Astrocyte (in vitro differentiated cells and primary cell): Measurements from ENCODE around the gene TLCD5. TPM values are rescaled to one million over a fixed set of nuclear protein-coding genes. Genes with fewer than 3 reads are reported as not detected.

Experiments
- DNase-seq: peaks from one replicate; pipeline ENCODE4 v3.0.0-alpha.2; 2010; ENCODE audit warnings: low read depth
- FAIRE-seq: peaks from 2 replicates; lab custom pipeline; 2011; peaks lifted over from hg19 to GRCh38; lab: Jason Lieb, UNC
- H2AFZ ChIP-seq: 2 replicates; pipeline ENCODE4 v1.6.0; 2012; ENCODE audit warnings: low read depth, low read length, inconsistent platforms
- H3K27ac ChIP-seq: 2 replicates; pipeline ENCODE4 v1.5.1; 2011; ENCODE audit warnings: low read depth, low read length, inconsistent platforms
- H3K27me3 ChIP-seq: 2 replicates; pipeline ENCODE4 v1.6.0; 2011; ENCODE audit warnings: low read length, inconsistent platforms; ENCODE audit not compliant: insufficient read depth
- H3K36me3 ChIP-seq: 2 replicates; pipeline ENCODE4 v1.5.1; 2011; ENCODE audit warnings: low read length, inconsistent platforms; ENCODE audit not compliant: insufficient read depth
- H3K4me1 ChIP-seq: 2 replicates; pipeline ENCODE4 v1.5.1; 2011; ENCODE audit warnings: low read length, inconsistent platforms; ENCODE audit not compliant: insufficient read depth
- H3K4me2 ChIP-seq: 2 replicates; pipeline ENCODE4 v1.6.0; 2012; ENCODE audit warnings: low read length, inconsistent platforms
- H3K4me3 ChIP-seq: 2 replicates; pipeline ENCODE4 v1.5.1; 2011; ENCODE audit warnings: low read depth, mild to moderate bottlenecking, low read length, inconsistent platforms; ENCODE audit not compliant: insufficient read depth
- H3K79me2 ChIP-seq: 2 replicates; pipeline ENCODE4 v1.6.0; 2012; ENCODE audit warnings: mild to moderate bottlenecking, low read length, inconsistent platforms; ENCODE audit not compliant: insufficient read depth
- H3K9ac ChIP-seq: 2 replicates; pipeline ENCODE4 v1.6.0; 2012; ENCODE audit warnings: mild to moderate bottlenecking, low read length, inconsistent platforms
- H3K9me3 ChIP-seq: 2 replicates; pipeline ENCODE4 v1.5.1; 2012; ENCODE audit warnings: low read depth, mild to moderate bottlenecking, low read length, inconsistent platforms; ENCODE audit not compliant: insufficient read depth
- H4K20me1 ChIP-seq: 2 replicates; pipeline ENCODE4 v1.6.0; 2012; ENCODE audit warnings: low read length, inconsistent platforms; ENCODE audit not compliant: insufficient read depth
- H3K27ac Mint-ChIP-seq: one replicate; pipeline ENCODE4 v1.8.0; 2021; ENCODE audit warnings: mild to moderate bottlenecking, mixed read lengths; ENCODE audit not compliant: unreplicated experiment
- H3K27me3 Mint-ChIP-seq: one replicate; pipeline ENCODE4 v1.8.0; 2021; ENCODE audit warnings: low read depth, mixed read lengths; ENCODE audit not compliant: unreplicated experiment
- H3K36me3 Mint-ChIP-seq: one replicate; pipeline ENCODE4 v1.8.0; 2021; ENCODE audit warnings: low read depth, mixed read lengths; ENCODE audit not compliant: unreplicated experiment
- H3K4me1 Mint-ChIP-seq: one replicate; pipeline ENCODE4 v1.8.0; 2021; ENCODE audit warnings: low read depth, mixed read lengths; ENCODE audit not compliant: unreplicated experiment
- H3K4me3 Mint-ChIP-seq: one replicate; pipeline ENCODE4 v1.8.0; 2021; ENCODE audit warnings: mild to moderate bottlenecking, moderate library complexity, mixed read lengths; ENCODE audit not compliant: unreplicated experiment
- H3K9me3 Mint-ChIP-seq: one replicate; pipeline ENCODE4 v1.8.0; 2021; ENCODE audit warnings: mild to moderate bottlenecking, mixed read lengths; ENCODE audit not compliant: unreplicated experiment
- EZH2 ChIP-seq: IDR thresholded peaks from 2 replicates; pipeline ENCODE4 v1.6.1; 2012; ENCODE audit warnings: mild to moderate bottlenecking, low read length, inconsistent platforms; ENCODE audit not compliant: insufficient read depth
- total RNA-seq: library from RNA; stranded (reverse); gene quantifications from 2 replicates; pipeline ENCODE4 v1.2.1, GENCODE V29; 2021
- TF ChIP-seq, protein P1 (sequence below): IDR thresholded peaks from 2 replicates; pipeline ENCODE4 v1.5.1; 2011; ENCODE audit warnings: low read depth, mild to moderate bottlenecking, inconsistent platforms, low read length, moderate library complexity; ENCODE audit not compliant: insufficient read depth

TLCD5 gene
- total RNA-seq, 1 donor from 2014 or later: 9.5 TPM

DNA sequence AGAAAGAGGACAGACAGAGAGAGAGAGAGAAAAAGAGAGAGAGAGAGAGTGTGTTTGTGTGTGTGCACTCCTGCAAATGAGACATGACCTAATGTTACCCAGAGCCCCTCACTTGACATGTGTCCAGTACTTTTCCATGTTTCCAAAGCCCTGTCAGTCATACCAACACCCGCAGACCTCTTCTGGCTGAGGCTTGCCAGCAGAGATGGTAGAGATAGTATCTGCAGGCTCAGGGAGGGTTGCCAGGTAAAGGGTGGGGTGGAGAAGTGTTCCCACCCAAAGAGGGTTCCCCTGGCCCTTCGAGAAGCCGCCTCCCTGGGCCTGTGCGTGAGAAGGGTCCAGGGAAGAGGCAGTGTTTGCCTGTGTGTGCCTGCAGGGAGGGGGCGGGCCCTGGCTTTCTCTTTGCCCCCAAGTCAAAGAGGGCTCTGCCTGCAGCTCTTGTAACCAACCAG, 44.5 kb upstream of the TLCD5 start:
- no peak for TF ChIP-seq EZH2
- TF ChIP-seq, protein P1, sequence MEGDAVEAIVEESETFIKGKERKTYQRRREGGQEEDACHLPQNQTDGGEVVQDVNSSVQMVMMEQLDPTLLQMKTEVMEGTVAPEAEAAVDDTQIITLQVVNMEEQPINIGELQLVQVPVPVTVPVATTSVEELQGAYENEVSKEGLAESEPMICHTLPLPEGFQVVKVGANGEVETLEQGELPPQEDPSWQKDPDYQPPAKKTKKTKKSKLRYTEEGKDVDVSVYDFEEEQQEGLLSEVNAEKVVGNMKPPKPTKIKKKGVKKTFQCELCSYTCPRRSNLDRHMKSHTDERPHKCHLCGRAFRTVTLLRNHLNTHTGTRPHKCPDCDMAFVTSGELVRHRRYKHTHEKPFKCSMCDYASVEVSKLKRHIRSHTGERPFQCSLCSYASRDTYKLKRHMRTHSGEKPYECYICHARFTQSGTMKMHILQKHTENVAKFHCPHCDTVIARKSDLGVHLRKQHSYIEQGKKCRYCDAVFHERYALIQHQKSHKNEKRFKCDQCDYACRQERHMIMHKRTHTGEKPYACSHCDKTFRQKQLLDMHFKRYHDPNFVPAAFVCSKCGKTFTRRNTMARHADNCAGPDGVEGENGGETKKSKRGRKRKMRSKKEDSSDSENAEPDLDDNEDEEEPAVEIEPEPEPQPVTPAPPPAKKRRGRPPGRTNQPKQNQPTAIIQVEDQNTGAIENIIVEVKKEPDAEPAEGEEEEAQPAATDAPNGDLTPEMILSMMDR: no peak
- Mint-ChIP-seq H3K4me1 (peaks cover 10% of the 10 kb centered on the region), H3K9me3 (no peaks in the 10 kb centered on the region), H3K27ac (no peak overlapping the region), H3K27me3 (peaks cover 20% of the 10 kb centered on the region), H3K36me3 (peaks cover 1% of the 10 kb centered on the region), H3K4me3 (no peak overlapping the region)
- Histone ChIP-seq H3K36me3 (no peaks in the 10 kb centered on the region), H3K9ac (no peak overlapping the region), H3K79me2 (no peaks in the 10 kb centered on the region), H4K20me1 (no peaks in the 10 kb centered on the region), H3K9me3 (no peaks in the 10 kb centered on the region), H3K4me2 (no peak overlapping the region), H3K27ac (no peak overlapping the region), H2AFZ (no peak overlapping the region), H3K4me1 (no peaks in the 10 kb centered on the region), H3K27me3 (no peaks in the 10 kb centered on the region), H3K4me3 (no peak overlapping the region)
- FAIRE-seq (no peak), DNase-seq (no peak)

DNA sequence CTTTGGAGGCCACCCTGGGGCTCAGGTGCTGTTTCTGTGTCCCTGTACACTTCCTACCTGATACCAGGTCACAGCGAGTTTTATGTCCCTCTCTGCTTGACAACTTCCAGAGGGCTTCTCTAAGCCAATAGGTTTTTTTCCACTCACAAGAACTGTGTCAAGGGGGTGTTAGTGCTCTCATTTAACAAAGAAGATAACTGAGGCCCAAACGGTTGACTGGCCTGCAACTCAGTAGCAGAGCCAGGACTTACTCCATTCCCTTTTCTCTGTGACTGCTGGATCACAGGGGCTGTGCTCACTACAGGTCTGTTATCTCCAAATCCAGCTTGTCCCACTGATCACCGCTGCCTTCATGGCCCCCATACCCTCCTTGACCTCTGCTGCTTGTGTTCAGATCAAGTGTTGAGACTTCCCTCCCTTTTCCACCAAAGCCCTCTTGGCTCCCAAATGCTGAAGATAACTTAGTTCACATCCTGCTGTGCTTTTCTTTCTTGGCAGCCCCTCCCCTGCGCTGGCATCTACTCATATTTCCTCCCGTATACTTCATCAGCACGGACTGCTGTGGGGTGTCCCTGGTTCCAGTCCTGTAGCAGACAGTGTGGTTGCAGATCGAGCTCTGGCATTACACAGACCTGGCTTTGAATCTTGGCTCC, 43.8 kb upstream of the TLCD5 start:
- FAIRE-seq (no peak), DNase-seq (no peak)
- Histone ChIP-seq H3K36me3 (no peaks in the 10 kb centered on the region), H3K27me3 (no peaks in the 10 kb centered on the region), H3K27ac (no peak overlapping the region), H3K9me3 (no peaks in the 10 kb centered on the region), H3K4me3 (no peak overlapping the region), H3K4me1 (no peaks in the 10 kb centered on the region), H2AFZ (no peak overlapping the region), H3K79me2 (no peaks in the 10 kb centered on the region), H3K9ac (no peak overlapping the region), H4K20me1 (no peaks in the 10 kb centered on the region), H3K4me2 (no peak overlapping the region)
- no peaks in the 10 kb centered on the region for H3K9me3 Mint-ChIP-seq
- peaks cover 10% of the 10 kb centered on the region for H3K4me1 Mint-ChIP-seq
- H3K36me3 Mint-ChIP-seq: no peaks in the 10 kb centered on the region
- H3K27ac Mint-ChIP-seq: peak overlapping the region; percentile 70
- H3K4me3 Mint-ChIP-seq: no peak overlapping the region
- peaks cover 14% of the 10 kb centered on the region for H3K27me3 Mint-ChIP-seq
- TF ChIP-seq, protein P1: no peak

DNA sequence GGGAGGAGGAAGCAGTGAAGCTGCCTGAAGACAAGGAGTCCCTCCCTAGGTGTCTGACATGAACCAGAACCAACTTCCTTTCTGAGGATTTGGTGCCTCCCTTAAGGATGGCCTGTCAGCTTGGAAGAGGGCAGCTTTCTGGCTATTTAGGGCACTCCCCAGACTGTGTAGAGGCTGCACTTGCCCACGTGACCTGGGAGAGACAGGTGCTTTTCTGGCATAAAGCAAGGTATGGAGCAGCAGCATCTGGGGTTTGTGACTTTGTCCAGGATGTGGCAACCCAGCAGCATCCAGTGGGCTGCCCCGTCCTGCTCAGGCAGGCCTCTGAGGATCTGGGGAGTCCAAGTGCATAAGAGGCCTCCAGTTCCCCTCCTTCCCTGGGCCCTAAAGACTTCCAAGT, 42.0 kb upstream of the TLCD5 start:
- Histone ChIP-seq H3K4me2 (no peak overlapping the region), H3K27me3 (peaks cover 2% of the 10 kb centered on the region), H3K4me1 (no peaks in the 10 kb centered on the region), H3K27ac (no peak overlapping the region), H3K36me3 (no peaks in the 10 kb centered on the region), H3K4me3 (no peak overlapping the region), H2AFZ (no peak overlapping the region), H3K9me3 (no peaks in the 10 kb centered on the region), H3K9ac (no peak overlapping the region), H3K79me2 (no peaks in the 10 kb centered on the region), H4K20me1 (no peaks in the 10 kb centered on the region)
- no peak for DNase-seq
- Mint-ChIP-seq H3K4me1 (peaks cover 10% of the 10 kb centered on the region), H3K4me3 (no peak overlapping the region), H3K27me3 (peaks cover 15% of the 10 kb centered on the region), H3K27ac (no peak overlapping the region), H3K9me3 (no peaks in the 10 kb centered on the region), H3K36me3 (no peaks in the 10 kb centered on the region)
- TF ChIP-seq, protein P1: no peak
- TF ChIP-seq EZH2: no peak
- FAIRE-seq: no peak
